IMR-90 (cell line): ENCODE results near the gene DDT.

Experiments
- CEBPB ChIP-seq: IDR thresholded peaks from 2 replicates; pipeline ENCODE4 v1.6.1; 2012; ENCODE audit warnings: low read depth, low read length, improper control_type of control experiment
- CHD1 ChIP-seq: IDR thresholded peaks from 2 replicates; pipeline ENCODE4 v1.6.1; 2012; ENCODE audit warnings: low read depth, low read length, improper control_type of control experiment
- CTCF ChIP-seq: conservative IDR thresholded peaks from 2 replicates; pipeline ENCODE4 v1.5.1; 2012; ENCODE audit warnings: mild to moderate bottlenecking, low read depth, low read length, improper control_type of control experiment
- FOS ChIP-seq: fragments of 150-350 bp; IDR thresholded peaks from 2 replicates; pipeline ENCODE4 v1.6.1; 2016; ENCODE audit warnings: low read depth, low read length
- MAZ ChIP-seq: IDR thresholded peaks from 2 replicates; pipeline ENCODE4 v1.6.1; 2012; ENCODE audit warnings: low read depth, mild to moderate bottlenecking, low read length, improper control_type of control experiment, moderate library complexity, borderline replicate concordance
- MXI1 ChIP-seq: IDR thresholded peaks from 2 replicates; pipeline ENCODE4 v1.6.1; 2012; ENCODE audit warnings: low read depth, mild to moderate bottlenecking, low read length, moderate library complexity, borderline replicate concordance
- POLR2A ChIP-seq: IDR thresholded peaks from 2 replicates; pipeline ENCODE4 v1.6.1; 2012; ENCODE audit warnings: mild to moderate bottlenecking, low read depth, low read length
- RAD21 ChIP-seq: IDR thresholded peaks from 2 replicates; pipeline ENCODE4 v1.6.1; 2012; ENCODE audit warnings: low read length, improper control_type of control experiment
- RCOR1 ChIP-seq: IDR thresholded peaks from 2 replicates; pipeline ENCODE4 v1.6.1; 2012; ENCODE audit warnings: mild to moderate bottlenecking, low read length, improper control_type of control experiment; ENCODE audit not compliant: insufficient replicate concordance
- RFX5 ChIP-seq: IDR thresholded peaks from 2 replicates; pipeline ENCODE4 v1.8.0; 2012; ENCODE audit warnings: low read depth, mild to moderate bottlenecking, low read length, moderate library complexity
- SMC3 ChIP-seq: fragments of 150-350 bp; IDR thresholded peaks from 2 replicates; pipeline ENCODE4 v1.6.1; 2016; ENCODE audit warnings: low read depth, mild to moderate bottlenecking, antibody characterized with exemption, low read length, moderate library complexity
- TF ChIP-seq, protein P1 (sequence below): fragments of 150-350 bp; IDR thresholded peaks from 2 replicates; pipeline ENCODE4 v1.6.1; 2017; ENCODE audit warnings: mild to moderate bottlenecking, antibody characterized with exemption, low read length, low read depth

- TF ChIP-seq CTCF (no peak), CEBPB (no peak), MXI1 (no peak), POLR2A (no peak), SMC3 (no peak), FOS (no peak), MAZ (no peak), RFX5 (no peak), RCOR1 (no peak), RAD21 (no peak), CHD1 (no peak)
- TF ChIP-seq, protein P1, sequence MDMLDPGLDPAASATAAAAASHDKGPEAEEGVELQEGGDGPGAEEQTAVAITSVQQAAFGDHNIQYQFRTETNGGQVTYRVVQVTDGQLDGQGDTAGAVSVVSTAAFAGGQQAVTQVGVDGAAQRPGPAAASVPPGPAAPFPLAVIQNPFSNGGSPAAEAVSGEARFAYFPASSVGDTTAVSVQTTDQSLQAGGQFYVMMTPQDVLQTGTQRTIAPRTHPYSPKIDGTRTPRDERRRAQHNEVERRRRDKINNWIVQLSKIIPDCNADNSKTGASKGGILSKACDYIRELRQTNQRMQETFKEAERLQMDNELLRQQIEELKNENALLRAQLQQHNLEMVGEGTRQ = no peak
Observed at GRCh38 chr22:23925020-23925606, 49.1 kb downstream of the DDT start.
